ENCODE results near the gene TMEM256. TPM values are rescaled to one million over a fixed set of nuclear protein-coding genes. Genes with fewer than 3 reads are reported as not detected.
A peak's percentile ranks its signal among the peaks of the same experiment; 100 is the strongest.

The TMEM256 gene
- polyA plus RNA-seq, 3 donors, result 39.2 to 81.4 (median 72.6) TPM

DNA sequence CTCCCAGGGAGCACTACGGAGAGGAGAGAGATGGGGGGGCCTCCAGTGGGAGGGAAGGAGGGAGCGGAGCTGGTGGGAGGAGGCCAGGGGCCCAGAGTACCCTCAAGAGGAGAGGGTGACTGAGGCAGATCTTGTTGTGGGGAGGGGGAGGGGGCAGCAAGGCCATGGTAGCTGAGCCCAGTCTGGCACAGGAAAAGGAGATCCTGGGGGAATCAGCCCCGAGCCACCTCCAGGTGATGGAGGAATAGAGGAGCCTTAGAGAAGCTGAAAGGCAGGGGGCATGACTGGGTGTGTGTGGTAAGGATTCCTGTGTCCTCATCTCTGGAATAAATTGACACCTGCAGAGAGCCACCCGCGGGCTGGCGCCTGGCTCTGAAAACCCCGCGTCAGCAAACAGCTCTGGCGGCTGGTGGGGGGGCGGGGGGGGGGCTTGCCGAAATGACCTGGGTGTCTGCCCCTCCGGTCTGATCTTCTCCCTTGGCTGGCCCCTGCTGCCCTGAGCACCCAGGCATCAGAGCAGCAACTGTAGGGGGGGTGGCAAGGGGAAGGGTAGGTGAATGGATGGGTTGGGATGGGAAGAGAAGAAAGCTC is 2.4 kb upstream of the TMEM256 start:
- intact Hi-C loops (cut with micrococcal nuclease), result loop anchor here in 1 of 2 donors (10.0 kb wide), 1 partner anchor 192 kb away; the partner anchor contains the start of genes ACADVL and DLG4
- Histone ChIP-seq H3K9ac (ENCODE audit: insufficient read depth, low read length, poor library complexity, severe bottlenecking) (no peak overlapping the region), H2AFZ (ENCODE audit: insufficient read depth, low read depth, low read length, poor library complexity, severe bottlenecking) (no peak overlapping the region), H3K36me3 (replicated peaks in 1 of 2; ENCODE audit: control insufficient read depth in 1 of 2, insufficient read depth in 2 of 2, low read length in 2 of 2) (no peaks in the 10 kb centered on the region), H3K4me2 (replicated peaks; ENCODE audit: extremely low read depth, low read length, poor library complexity, severe bottlenecking) (no peak overlapping the region), H3K9me3 (replicated peaks in 1 of 2; ENCODE audit: control insufficient read depth in 1 of 2, insufficient read depth in 1 of 2, low read length in 2 of 2) (no peaks in the 10 kb centered on the region), H3K79me2 (ENCODE audit: insufficient read depth, low read length) (peaks cover 3% of the 10 kb centered on the region), H4K20me1 (ENCODE audit: insufficient read depth, low read length) (no peaks in the 10 kb centered on the region), H3K4me3 (replicated peaks in 1 of 3; ENCODE audit: low read depth in 2 of 3, low read length in 3 of 3) (no peak overlapping the region), H3K4me1 (ENCODE audit: control insufficient read depth in 1 of 2, insufficient read depth in 2 of 2, low read length in 2 of 2) (peaks cover 13 to 24% of the 10 kb centered on the region in 2 donors), H3K27me3 (ENCODE audit: control insufficient read depth in 2 of 2, insufficient read depth in 2 of 2, low read length in 2 of 2) (peaks cover 4 to 37% of the 10 kb centered on the region in 2 donors), H3K27ac (ENCODE audit: low read depth in 1 of 2, low read length in 2 of 2) (no peak overlapping the region)
- peaks cover 5% of the 10 kb centered on the region in 2 donors for H3K36me3 Mint-ChIP-seq
- H3K4me3 Mint-ChIP-seq, result peak overlapping the region; percentile 20 to 85
- H3K27ac Mint-ChIP-seq, result no peak overlapping the region
- H3K4me1 Mint-ChIP-seq, result peaks cover 21% of the 10 kb centered on the region
- TF ChIP-seq, protein P1, sequence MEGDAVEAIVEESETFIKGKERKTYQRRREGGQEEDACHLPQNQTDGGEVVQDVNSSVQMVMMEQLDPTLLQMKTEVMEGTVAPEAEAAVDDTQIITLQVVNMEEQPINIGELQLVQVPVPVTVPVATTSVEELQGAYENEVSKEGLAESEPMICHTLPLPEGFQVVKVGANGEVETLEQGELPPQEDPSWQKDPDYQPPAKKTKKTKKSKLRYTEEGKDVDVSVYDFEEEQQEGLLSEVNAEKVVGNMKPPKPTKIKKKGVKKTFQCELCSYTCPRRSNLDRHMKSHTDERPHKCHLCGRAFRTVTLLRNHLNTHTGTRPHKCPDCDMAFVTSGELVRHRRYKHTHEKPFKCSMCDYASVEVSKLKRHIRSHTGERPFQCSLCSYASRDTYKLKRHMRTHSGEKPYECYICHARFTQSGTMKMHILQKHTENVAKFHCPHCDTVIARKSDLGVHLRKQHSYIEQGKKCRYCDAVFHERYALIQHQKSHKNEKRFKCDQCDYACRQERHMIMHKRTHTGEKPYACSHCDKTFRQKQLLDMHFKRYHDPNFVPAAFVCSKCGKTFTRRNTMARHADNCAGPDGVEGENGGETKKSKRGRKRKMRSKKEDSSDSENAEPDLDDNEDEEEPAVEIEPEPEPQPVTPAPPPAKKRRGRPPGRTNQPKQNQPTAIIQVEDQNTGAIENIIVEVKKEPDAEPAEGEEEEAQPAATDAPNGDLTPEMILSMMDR (IDR thresholded peaks at IDR 0.05), result no peak
- WGBS (ENCODE audit: insufficient coverage), result 100% methylated on average over 2 of the region's 12 CpGs
- H3K27me3 Mint-ChIP-seq (ENCODE audit: low read depth in 3 of 3), result peaks cover 36 to 49% (median 44%) of the 10 kb centered on the region in 3 donors
- no peak for DNase-seq
- H3K9me3 Mint-ChIP-seq, result peaks cover 0 to 8% (median 3%) of the 10 kb centered on the region in 7 donors

- Histone ChIP-seq H3K9ac (ENCODE audit: insufficient read depth, low read length, poor library complexity, severe bottlenecking) (peak overlapping the region; percentile 62), H4K20me1 (ENCODE audit: insufficient read depth, low read length) (no peaks in the 10 kb centered on the region), H3K4me1 (ENCODE audit: control insufficient read depth in 1 of 2, insufficient read depth in 2 of 2, low read length in 2 of 2) (peaks cover 13 to 24% of the 10 kb centered on the region in 2 donors), H3K4me3 (replicated peaks in 1 of 3; ENCODE audit: low read depth in 2 of 3, low read length in 3 of 3) (peak overlapping the region; percentile 57 to 86 (median 59)), H3K4me2 (replicated peaks; ENCODE audit: extremely low read depth, low read length, poor library complexity, severe bottlenecking) (peak overlapping the region; percentile 92), H3K9me3 (replicated peaks in 1 of 2; ENCODE audit: control insufficient read depth in 1 of 2, insufficient read depth in 1 of 2, low read length in 2 of 2) (no peaks in the 10 kb centered on the region), H3K27ac (ENCODE audit: low read depth in 1 of 2, low read length in 2 of 2) (no peak overlapping the region), H2AFZ (ENCODE audit: insufficient read depth, low read depth, low read length, poor library complexity, severe bottlenecking) (peak overlapping the region; percentile 90), H3K79me2 (ENCODE audit: insufficient read depth, low read length) (peaks cover 3% of the 10 kb centered on the region), H3K36me3 (replicated peaks in 1 of 2; ENCODE audit: control insufficient read depth in 1 of 2, insufficient read depth in 2 of 2, low read length in 2 of 2) (no peaks in the 10 kb centered on the region), H3K27me3 (ENCODE audit: control insufficient read depth in 2 of 2, insufficient read depth in 2 of 2, low read length in 2 of 2) (peaks cover 4 to 37% of the 10 kb centered on the region in 2 donors)
- Mint-ChIP-seq H3K27ac (no peak overlapping the region), H3K4me1 (peaks cover 21% of the 10 kb centered on the region), H3K4me3 (peak overlapping the region; percentile 78 to 89), H3K36me3 (peaks cover 5% of the 10 kb centered on the region in 2 donors), H3K27me3 (ENCODE audit: low read depth in 3 of 3) (peaks cover 36 to 49% (median 44%) of the 10 kb centered on the region in 3 donors), H3K9me3 (peaks cover 0 to 8% (median 3%) of the 10 kb centered on the region in 7 donors)
- DNase-seq, result no peak
- WGBS (ENCODE audit: insufficient coverage), result 27% methylated on average over 28 of the region's 38 CpGs
- intact Hi-C loops (cut with micrococcal nuclease), result loop anchor here in 1 of 2 donors (10.0 kb wide), 1 partner anchor 191 kb away; the partner anchor contains the start of genes ACADVL and DLG4
- TF ChIP-seq, protein P1 (IDR thresholded peaks at IDR 0.05), result no peak
Measured at GRCh38 chr17:7405350-7406234, 1.7 kb upstream of the TMEM256 start.

Measured in CD14-positive monocyte (primary cell).